CD4-positive, CD25-positive, alpha-beta regulatory T cell (primary cell): ENCODE results near the gene FAM83D. TPM values are rescaled to one million over a fixed set of nuclear protein-coding genes. Genes with fewer than 3 reads are reported as not detected.

Experiments
- ATAC-seq, 2 donors: fragments of 150-1000 bp; cut with Tn5 transposase; one replicate each; pipeline ENCODE4 v1.10.0; 2021; ENCODE audit warnings: low read depth in 2 of 2, moderate number of reproducible peaks in 2 of 2, moderate library complexity in 1 of 2
- DNase-seq, 3 donors: peaks; one replicate each; pipeline versions ENCODE4 v3.0.0 to v3.0.0-alpha.2; 2012 to 2022; ENCODE audit warnings: mixed read lengths in 1 of 3
- H3K27ac ChIP-seq: one replicate; pipeline ENCODE4 v1.7.0; 2013; ENCODE audit warnings: mild to moderate bottlenecking, low read length; ENCODE audit not compliant: insufficient read depth, poor library complexity, severe bottlenecking
- H3K27me3 ChIP-seq: one replicate; pipeline ENCODE4 v1.7.0; 2013; ENCODE audit warnings: low read length; ENCODE audit not compliant: control insufficient read depth, insufficient read depth
- H3K36me3 ChIP-seq: one replicate; pipeline ENCODE4 v1.7.0; 2013; ENCODE audit warnings: mild to moderate bottlenecking, low read length, moderate library complexity; ENCODE audit not compliant: control insufficient read depth, insufficient read depth
- H3K4me1 ChIP-seq: 2 replicates; pipeline ENCODE4 v1.7.0; 2013; ENCODE audit warnings: mild to moderate bottlenecking, low read length; ENCODE audit not compliant: insufficient read depth, control insufficient read depth, poor library complexity, severe bottlenecking
- H3K4me3 ChIP-seq: one replicate; pipeline ENCODE4 v1.7.0; 2013; ENCODE audit warnings: low read depth, mild to moderate bottlenecking, low read length, moderate library complexity
- H3K9me3 ChIP-seq, 2 experiments: 1 replicate in 1 of 2; 2 replicates in 1 of 2; pipeline ENCODE4 v1.7.0; 2013; ENCODE audit warnings: low read length in 2 of 2, mild to moderate bottlenecking in 1 of 2, moderate library complexity in 1 of 2; ENCODE audit not compliant: control insufficient read depth in 2 of 2
- H3K27ac Mint-ChIP-seq, 3 donors: one replicate each; pipeline ENCODE4 v1.8.0; 2020 to 2022; ENCODE audit warnings: mild to moderate bottlenecking in 3 of 3, mixed read lengths in 3 of 3, moderate library complexity in 2 of 3
- H3K27me3 Mint-ChIP-seq: one replicate; pipeline ENCODE4 v1.8.0; 2022; ENCODE audit warnings: mild to moderate bottlenecking, mixed read lengths
- H3K36me3 Mint-ChIP-seq: one replicate; pipeline ENCODE4 v1.8.0; 2020; ENCODE audit warnings: mixed read lengths
- H3K4me1 Mint-ChIP-seq, 4 donors: one replicate each; pipeline ENCODE4 v1.8.0; 2020 to 2022; ENCODE audit warnings: mixed read lengths in 4 of 4, mild to moderate bottlenecking in 1 of 4
- H3K4me3 Mint-ChIP-seq, 4 donors: one replicate each; pipeline ENCODE4 v1.8.0; 2020 to 2022; ENCODE audit warnings: mild to moderate bottlenecking in 4 of 4, mixed read lengths in 4 of 4, moderate library complexity in 3 of 4
- H3K9me3 Mint-ChIP-seq, 7 donors: one replicate each; pipeline ENCODE4 v1.8.0; 2020 to 2022; ENCODE audit warnings: mixed read lengths in 7 of 7, mild to moderate bottlenecking in 3 of 7, moderate library complexity in 2 of 7
- polyA plus RNA-seq, 4 donors: library from polyadenylated mRNA; unstranded; fragments of 300-500 nt; fragmentation: Illumina TruSeq; gene quantifications; one replicate each; pipeline ENCODE4 v1.2.3, GENCODE V29; 2021
- total RNA-seq: library from RNA; stranded (reverse); gene quantifications from one replicate; pipeline ENCODE4 v1.2.3, GENCODE V29; 2022

Gene FAM83D
- total and polyA plus RNA-seq, 5 donors from 2014 or later: 0.20 to 8.6 (median 1.3) TPM

DNA sequence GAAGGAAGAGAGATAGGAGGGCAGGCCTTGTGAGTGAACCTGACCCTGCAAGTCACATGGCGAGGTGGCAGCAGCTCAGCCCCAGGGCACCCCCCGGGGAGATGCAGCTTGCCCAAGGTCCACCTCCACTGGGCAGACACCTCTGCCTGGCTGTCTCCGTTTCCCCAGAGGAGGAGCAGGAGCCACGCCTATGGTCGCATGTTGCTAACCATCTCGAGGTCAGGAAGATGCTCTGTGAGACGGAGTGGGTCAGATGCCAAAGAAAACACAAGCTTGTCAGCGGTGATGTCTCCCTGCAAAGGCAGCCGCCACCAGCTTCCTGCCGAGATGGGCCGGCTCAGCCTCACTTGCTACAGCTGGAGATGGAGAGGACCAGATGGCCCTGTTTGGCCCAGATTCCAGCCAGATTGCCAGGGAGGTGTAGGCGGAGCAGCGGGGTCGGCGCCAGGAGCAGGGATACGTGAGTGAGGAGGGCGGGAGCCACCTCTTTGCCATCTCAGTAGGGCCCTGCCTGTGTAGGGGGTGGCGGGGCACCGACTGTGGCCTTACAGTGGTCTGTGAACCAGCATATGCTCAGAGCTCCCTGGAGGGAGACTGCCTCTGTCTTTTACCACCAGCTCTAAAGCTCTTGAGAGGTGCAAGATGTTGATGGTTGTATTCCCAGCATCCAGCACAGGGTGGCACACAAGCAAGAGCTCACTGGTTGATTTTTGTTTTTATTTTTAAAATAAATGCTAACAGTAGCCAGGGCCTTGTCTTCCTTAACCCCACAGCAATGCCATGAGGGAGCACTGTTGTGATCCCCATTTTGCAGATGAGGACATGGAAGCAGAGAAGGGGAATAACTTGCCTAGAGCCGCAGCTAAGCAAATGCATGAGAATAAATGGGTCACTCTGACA, 42.9 kb upstream of the FAM83D start:
- Mint-ChIP-seq H3K9me3 (peaks cover 0 to 2% (median 0%) of the 10 kb centered on the region in 7 donors), H3K4me3 (no peak overlapping the region), H3K36me3 (peaks cover 10% of the 10 kb centered on the region), H3K27me3 (no peaks in the 10 kb centered on the region), H3K27ac (peak overlapping the region; percentile 63 to 90 (median 90)), H3K4me1 (peaks cover 11 to 66% (median 44%) of the 10 kb centered on the region in 4 donors)
- peaks cover 2% of the 10 kb centered on the region for H3K36me3 ChIP-seq
- peaks cover 22% of the 10 kb centered on the region for H3K4me1 ChIP-seq
- no peak overlapping the region for H3K4me3 ChIP-seq
- H3K27ac ChIP-seq: peak overlapping the region; percentile 38
- ATAC-seq (no peak), DNase-seq (no peak)
- H3K27me3 ChIP-seq: no peaks in the 10 kb centered on the region
- H3K9me3 ChIP-seq: no peaks in the 10 kb centered on the region

GRCh38 chr20:38883981-38884733, 42.1 kb upstream of the FAM83D start:
- Histone ChIP-seq H3K36me3 (peaks cover 4% of the 10 kb centered on the region), H3K27ac (peak overlapping the region; percentile 38), H3K4me1 (peaks cover 22% of the 10 kb centered on the region), H3K9me3 (no peaks in the 10 kb centered on the region), H3K27me3 (no peaks in the 10 kb centered on the region), H3K4me3 (no peak overlapping the region)
- Mint-ChIP-seq H3K27ac (peak overlapping the region; percentile 47 to 63 (median 51)), H3K4me1 (peaks cover 4 to 60% (median 37%) of the 10 kb centered on the region in 4 donors), H3K4me3 (no peak overlapping the region), H3K9me3 (peaks cover 0 to 2% (median 0%) of the 10 kb centered on the region in 7 donors), H3K36me3 (peaks cover 10% of the 10 kb centered on the region), H3K27me3 (no peaks in the 10 kb centered on the region)
- DNase-seq (no peak), ATAC-seq (no peak)

DNA sequence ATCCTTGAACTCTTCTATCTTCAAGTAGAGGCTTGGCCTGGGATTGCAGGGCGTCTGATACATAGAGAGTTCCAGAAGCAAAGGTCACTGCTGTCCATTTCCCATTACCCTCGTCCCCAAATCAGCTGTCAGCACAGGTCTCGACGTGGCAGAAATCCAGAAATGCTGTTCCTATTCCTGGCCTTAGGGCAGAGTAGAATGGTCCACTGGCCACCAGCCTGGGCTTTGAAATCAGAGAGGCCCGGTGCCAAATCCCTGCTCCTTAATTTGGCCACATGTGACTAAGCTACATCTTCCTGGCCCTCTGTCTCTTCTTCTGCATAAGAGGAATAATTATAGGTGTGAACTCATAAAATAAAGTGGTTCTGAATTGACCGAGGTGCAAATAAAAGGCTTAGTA, 40.9 kb upstream of the FAM83D start:
- Mint-ChIP-seq H3K27me3 (no peaks in the 10 kb centered on the region), H3K36me3 (peaks cover 14% of the 10 kb centered on the region), H3K27ac (no peak overlapping the region), H3K9me3 (peaks cover 0 to 2% (median 0%) of the 10 kb centered on the region in 7 donors), H3K4me3 (no peak overlapping the region), H3K4me1 (peaks cover 0 to 59% (median 33%) of the 10 kb centered on the region in 4 donors)
- Histone ChIP-seq H3K9me3 (no peaks in the 10 kb centered on the region), H3K4me3 (no peak overlapping the region), H3K4me1 (peaks cover 22% of the 10 kb centered on the region), H3K27me3 (no peaks in the 10 kb centered on the region), H3K27ac (no peak overlapping the region), H3K36me3 (peaks cover 11% of the 10 kb centered on the region)
- ATAC-seq (no peak), DNase-seq (no peak)

- Histone ChIP-seq H3K27ac (no peak overlapping the region), H3K36me3 (peaks cover 12% of the 10 kb centered on the region), H3K9me3 (no peaks in the 10 kb centered on the region), H3K4me3 (no peak overlapping the region), H3K27me3 (no peaks in the 10 kb centered on the region), H3K4me1 (peaks cover 14% of the 10 kb centered on the region)
- Mint-ChIP-seq H3K9me3 (peaks cover 0 to 2% (median 0%) of the 10 kb centered on the region in 7 donors), H3K27me3 (no peaks in the 10 kb centered on the region), H3K27ac (peak overlapping the region in 2 of 3 donors; percentile 67 to 97), H3K36me3 (peaks cover 9% of the 10 kb centered on the region), H3K4me1 (peaks cover 8 to 45% (median 22%) of the 10 kb centered on the region in 4 donors), H3K4me3 (no peak overlapping the region)
- DNase-seq: no peak
- no peak for ATAC-seq
These were observed 38.0 kb upstream of the FAM83D start for GRCh38 chr20:38888059-38888831.

GRCh38 chr20:38889050-38889449, 37.2 kb upstream of the FAM83D start:
- H3K27me3 Mint-ChIP-seq: no peaks in the 10 kb centered on the region
- H3K27ac Mint-ChIP-seq: peak overlapping the region in 2 of 3 donors; percentile 74 to 90
- ATAC-seq (no peak), DNase-seq (no peak)
- no peak overlapping the region for H3K27ac ChIP-seq
- no peak overlapping the region for H3K4me3 Mint-ChIP-seq
- H3K9me3 ChIP-seq: no peaks in the 10 kb centered on the region
- H3K27me3 ChIP-seq: no peaks in the 10 kb centered on the region
- peaks cover 0 to 2% (median 0%) of the 10 kb centered on the region in 7 donors for H3K9me3 Mint-ChIP-seq
- peaks cover 12% of the 10 kb centered on the region for H3K36me3 ChIP-seq
- H3K36me3 Mint-ChIP-seq: peaks cover 9% of the 10 kb centered on the region
- peaks cover 8 to 47% (median 22%) of the 10 kb centered on the region in 4 donors for H3K4me1 Mint-ChIP-seq
- no peak overlapping the region for H3K4me3 ChIP-seq
- H3K4me1 ChIP-seq: peaks cover 22% of the 10 kb centered on the region

GRCh38 chr20:38889792-38890496, 36.3 kb upstream of the FAM83D start:
- Mint-ChIP-seq H3K27ac (peak overlapping the region in 2 of 3 donors; percentile 90 to 92), H3K27me3 (no peaks in the 10 kb centered on the region), H3K4me1 (peaks cover 8 to 50% (median 29%) of the 10 kb centered on the region in 4 donors), H3K36me3 (peaks cover 9% of the 10 kb centered on the region), H3K4me3 (no peak overlapping the region), H3K9me3 (peaks cover 0 to 3% (median 0%) of the 10 kb centered on the region in 7 donors)
- H3K4me1 ChIP-seq: peaks cover 23% of the 10 kb centered on the region
- DNase-seq (no peak), ATAC-seq (no peak)
- H3K27ac ChIP-seq: no peak overlapping the region
- H3K9me3 ChIP-seq: no peaks in the 10 kb centered on the region
- peaks cover 15% of the 10 kb centered on the region for H3K36me3 ChIP-seq
- no peak overlapping the region for H3K4me3 ChIP-seq
- no peaks in the 10 kb centered on the region for H3K27me3 ChIP-seq

GRCh38 chr20:38890497-38890818, 35.8 kb upstream of the FAM83D start:
- peaks cover 9% of the 10 kb centered on the region for H3K36me3 Mint-ChIP-seq
- ATAC-seq: no peak
- H3K4me1 ChIP-seq: peaks cover 23% of the 10 kb centered on the region
- peak overlapping the region in 2 of 3 donors; percentile 90 to 92 for H3K27ac Mint-ChIP-seq
- peaks cover 20% of the 10 kb centered on the region for H3K36me3 ChIP-seq
- H3K9me3 ChIP-seq: no peaks in the 10 kb centered on the region
- H3K27ac ChIP-seq: no peak overlapping the region
- H3K9me3 Mint-ChIP-seq: peaks cover 0 to 3% (median 0%) of the 10 kb centered on the region in 7 donors
- no peaks in the 10 kb centered on the region for H3K27me3 Mint-ChIP-seq
- no peak for DNase-seq
- H3K4me3 Mint-ChIP-seq: no peak overlapping the region
- H3K27me3 ChIP-seq: no peaks in the 10 kb centered on the region
- H3K4me1 Mint-ChIP-seq: peaks cover 8 to 47% (median 29%) of the 10 kb centered on the region in 4 donors
- H3K4me3 ChIP-seq: no peak overlapping the region
